Measurements from ENCODE around the gene EPHA2. TPM values are rescaled to one million over a fixed set of nuclear protein-coding genes. Genes with fewer than 3 reads are reported as not detected.

The EPHA2 gene
- total and polyA plus RNA-seq, 2 experiments from 2014 or later, result 7.5 to 51.2 TPM

- Histone ChIP-seq H3K4me1 (ENCODE audit: insufficient read depth) (no peaks in the 10 kb centered on the region), H3K27me3 (ENCODE audit: insufficient read depth) (no peaks in the 10 kb centered on the region), H2AFZ (no peak overlapping the region), H4K20me1 (replicated peaks; ENCODE audit: insufficient read depth) (no peaks in the 10 kb centered on the region), H3K36me3 (ENCODE audit: insufficient read depth) (no peaks in the 10 kb centered on the region), H3K9me2 (ENCODE audit: insufficient read depth) (no peaks in the 10 kb centered on the region), H3F3A (replicated peaks; ENCODE audit: low read depth) (no peaks in the 10 kb centered on the region), H3K27ac (ENCODE audit: low read depth) (no peak overlapping the region), H3K4me2 (no peak overlapping the region), H3K79me2 (replicated peaks; ENCODE audit: insufficient read depth) (no peaks in the 10 kb centered on the region), H3K4me3 (no peak overlapping the region)
- Mint-ChIP-seq H3K36me3 (ENCODE audit: low read depth) (no peaks in the 10 kb centered on the region), H3K4me3 (no peak overlapping the region), H3K27me3 (ENCODE audit: insufficient read depth, low read depth, poor library complexity) (peaks cover 5% of the 10 kb centered on the region), H3K9me3 (no peaks in the 10 kb centered on the region), H3K27ac (no peak overlapping the region), H3K4me1 (peaks cover 4% of the 10 kb centered on the region; the same call in 1 of the 3 replicates)
- ATAC-seq, result no peak
- DNase-seq (ENCODE audit: low spot score), result no peak
- no peak for TF ChIP-seq ZNF331 (CRISPR knock-in tag; IDR thresholded peaks at IDR 0.05; ENCODE audit: low read depth)
- no peak for TF ChIP-seq ZNF114 (CRISPR knock-in tag; IDR thresholded peaks at IDR 0.05)
- no peak for TF ChIP-seq STAT1 (IDR thresholded peaks at IDR 0.05; ENCODE audit: unreplicated experiment)
- no peak for TF ChIP-seq ZNF462 (CRISPR knock-in tag; IDR thresholded peaks at IDR 0.05)
- no peak for TF ChIP-seq EZH2phosphoT487 (IDR thresholded peaks at IDR 0.05; ENCODE audit: unreplicated experiment)
- TF ChIP-seq NANOG (IDR thresholded peaks at IDR 0.05; ENCODE audit: borderline replicate concordance), result no peak
- TF ChIP-seq POLR2AphosphoS5 (IDR thresholded peaks at IDR 0.05; ENCODE audit: low read depth), result no peak
- no peak for TF ChIP-seq REST (IDR thresholded peaks at IDR 0.05; ENCODE audit: unreplicated experiment)
- no peak for TF ChIP-seq EZH2 (IDR thresholded peaks at IDR 0.05; ENCODE audit: low read depth, unreplicated experiment)
- no peak for TF ChIP-seq JUNB (IDR thresholded peaks at IDR 0.05; ENCODE audit: unreplicated experiment)
- no peak for TF ChIP-seq ETS1 (IDR thresholded peaks at IDR 0.05)
- TF ChIP-seq CTCF (conservative IDR thresholded peaks at IDR 0.05; ENCODE audit: low read depth in 2 of 2), result no peak
- TF ChIP-seq CREB1 (CRISPR knock-in tag; IDR thresholded peaks at IDR 0.05; ENCODE audit: low read depth), result no peak
Observed at GRCh38 chr1:16087733-16088132, 68.1 kb downstream of the EPHA2 start.

All from GM23338 (cell line).